ENCODE data around the gene USP6. TPM values are rescaled to one million over a fixed set of nuclear protein-coding genes. Genes with fewer than 3 reads are reported as not detected.

USP6 gene
- total RNA-seq, 1 experiment from 2014 or later = 0.20 TPM

DNA sequence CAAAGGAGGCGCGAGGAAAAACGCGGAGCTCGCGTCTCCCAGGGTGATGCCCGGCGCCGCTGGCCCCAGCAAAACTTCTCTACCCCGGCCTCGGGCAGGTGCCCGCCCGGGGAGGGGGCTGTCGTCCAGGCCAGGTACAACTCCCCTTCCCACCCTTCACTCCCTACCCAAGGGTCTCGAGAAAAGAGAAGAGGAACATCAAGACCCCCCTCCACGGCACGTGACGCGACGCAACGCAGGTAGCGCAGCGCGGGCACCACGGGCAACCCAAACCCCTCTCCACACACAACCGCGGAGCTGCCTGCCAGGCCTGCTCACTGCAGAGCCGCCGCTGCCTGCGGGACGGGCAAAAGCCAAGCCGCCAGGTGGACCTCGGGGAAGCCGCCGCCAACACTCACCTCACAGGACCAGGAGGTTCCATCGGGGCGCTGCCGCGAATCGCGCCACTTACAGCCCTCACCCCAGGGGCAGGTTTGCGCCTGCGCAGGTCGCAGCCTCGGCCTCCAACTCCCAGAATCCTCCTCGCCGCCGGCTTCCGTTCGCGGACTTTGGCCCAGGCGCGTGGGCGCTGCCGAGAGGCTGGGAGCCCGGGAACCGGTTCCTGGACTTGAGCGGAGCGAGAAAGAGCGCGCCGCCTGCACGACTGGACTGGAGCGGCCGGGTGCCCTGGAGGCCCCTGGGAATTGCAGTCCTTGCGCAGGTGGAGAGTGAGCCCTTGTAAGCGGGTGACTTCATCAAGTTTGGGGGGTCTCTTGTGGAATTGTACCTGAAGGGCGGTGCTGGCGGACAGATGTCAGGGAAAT, 4.2 kb upstream of the USP6 start, which contains the start of gene ZNF232 (continued):
- TF ChIP-seq AR (CRISPR knock-in tag; IDR thresholded peaks at IDR 0.05) = no peak
- TF ChIP-seq, protein P1, sequence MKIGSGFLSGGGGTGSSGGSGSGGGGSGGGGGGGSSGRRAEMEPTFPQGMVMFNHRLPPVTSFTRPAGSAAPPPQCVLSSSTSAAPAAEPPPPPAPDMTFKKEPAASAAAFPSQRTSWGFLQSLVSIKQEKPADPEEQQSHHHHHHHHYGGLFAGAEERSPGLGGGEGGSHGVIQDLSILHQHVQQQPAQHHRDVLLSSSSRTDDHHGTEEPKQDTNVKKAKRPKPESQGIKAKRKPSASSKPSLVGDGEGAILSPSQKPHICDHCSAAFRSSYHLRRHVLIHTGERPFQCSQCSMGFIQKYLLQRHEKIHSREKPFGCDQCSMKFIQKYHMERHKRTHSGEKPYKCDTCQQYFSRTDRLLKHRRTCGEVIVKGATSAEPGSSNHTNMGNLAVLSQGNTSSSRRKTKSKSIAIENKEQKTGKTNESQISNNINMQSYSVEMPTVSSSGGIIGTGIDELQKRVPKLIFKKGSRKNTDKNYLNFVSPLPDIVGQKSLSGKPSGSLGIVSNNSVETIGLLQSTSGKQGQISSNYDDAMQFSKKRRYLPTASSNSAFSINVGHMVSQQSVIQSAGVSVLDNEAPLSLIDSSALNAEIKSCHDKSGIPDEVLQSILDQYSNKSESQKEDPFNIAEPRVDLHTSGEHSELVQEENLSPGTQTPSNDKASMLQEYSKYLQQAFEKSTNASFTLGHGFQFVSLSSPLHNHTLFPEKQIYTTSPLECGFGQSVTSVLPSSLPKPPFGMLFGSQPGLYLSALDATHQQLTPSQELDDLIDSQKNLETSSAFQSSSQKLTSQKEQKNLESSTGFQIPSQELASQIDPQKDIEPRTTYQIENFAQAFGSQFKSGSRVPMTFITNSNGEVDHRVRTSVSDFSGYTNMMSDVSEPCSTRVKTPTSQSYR (CRISPR knock-in tag; IDR thresholded peaks at IDR 0.05) = 0 out of 2 replicates have a peak, but pooled peaks have one; percentile 28
- no peak for TF ChIP-seq TEAD4 (CRISPR knock-in tag; IDR thresholded peaks at IDR 0.05)
- no peak for TF ChIP-seq E2F4 (CRISPR knock-in tag; IDR thresholded peaks at IDR 0.05; ENCODE audit: borderline replicate concordance, low read depth)
- TF ChIP-seq ATF2 (CRISPR knock-in tag; IDR thresholded peaks at IDR 0.05; ENCODE audit: borderline replicate concordance, low read depth) = no peak
- TF ChIP-seq TEAD1 (CRISPR knock-in tag; IDR thresholded peaks at IDR 0.05) = peak; percentile 86
- TF ChIP-seq PRDM15 (CRISPR knock-in tag; IDR thresholded peaks at IDR 0.05) = no peak; the same call in 1 of the 2 replicates
- TF ChIP-seq MXD4 (CRISPR knock-in tag; IDR thresholded peaks at IDR 0.05; ENCODE audit: borderline replicate concordance) = no peak
- no peak for TF ChIP-seq ZNF671 (CRISPR knock-in tag; IDR thresholded peaks at IDR 0.05)
- TF ChIP-seq NR1H2 (CRISPR knock-in tag; IDR thresholded peaks at IDR 0.05) = no peak; the same call in 1 of the 2 replicates
- TF ChIP-seq SOX15 (CRISPR knock-in tag; IDR thresholded peaks at IDR 0.05) = no peak
- peak; percentile 94 for TF ChIP-seq ZNF232 (CRISPR knock-in tag; IDR thresholded peaks at IDR 0.05)
- peak; percentile 76 for TF ChIP-seq CREM (CRISPR knock-in tag; IDR thresholded peaks at IDR 0.05)
- TF ChIP-seq ATF6 (CRISPR knock-in tag; IDR thresholded peaks at IDR 0.05) = no peak
- 0 out of 2 replicates have a peak, but pooled peaks have one; percentile 78 for TF ChIP-seq AFF4 (CRISPR knock-in tag; IDR thresholded peaks at IDR 0.05; ENCODE audit: borderline replicate concordance)
- no peak for TF ChIP-seq GRHL2 (CRISPR knock-in tag; IDR thresholded peaks at IDR 0.05; ENCODE audit: insufficient replicate concordance, severe bottlenecking)
- TF ChIP-seq PRRX2 (CRISPR knock-in tag; IDR thresholded peaks at IDR 0.05) = no peak
- no peak for TF ChIP-seq GTF2I (CRISPR knock-in tag; conservative IDR thresholded peaks at IDR 0.05)

Data from WTC11 (cell line).